Type B pancreatic cell (in vitro differentiated cells): Measurements from ENCODE around the gene NUAK1. TPM values are rescaled to one million over a fixed set of nuclear protein-coding genes. Genes with fewer than 3 reads are reported as not detected.

Source experiments
- DNase-seq: peaks from one replicate; pipeline ENCODE4 v3.0.0; 2021; ENCODE audit warnings: mixed read lengths; ENCODE audit not compliant: unreplicated experiment; ENCODE audit errors: extremely low spot score
- H3K27ac Mint-ChIP-seq: 2 replicates; pipeline ENCODE4 v1.8.0; 2021; ENCODE audit warnings: mild to moderate bottlenecking, mixed read lengths
- H3K27me3 Mint-ChIP-seq: 2 replicates; pipeline ENCODE4 v1.8.0; 2021; ENCODE audit warnings: mixed read lengths
- H3K36me3 Mint-ChIP-seq: 2 replicates; pipeline ENCODE4 v1.8.0; 2021; ENCODE audit warnings: mixed read lengths
- H3K4me1 Mint-ChIP-seq: one replicate; pipeline ENCODE4 v1.8.0; 2021; ENCODE audit warnings: mixed read lengths; ENCODE audit not compliant: unreplicated experiment
- H3K4me3 Mint-ChIP-seq: 2 replicates; pipeline ENCODE4 v1.8.0; 2021; ENCODE audit warnings: mild to moderate bottlenecking, mixed read lengths
- H3K9me3 Mint-ChIP-seq: 2 replicates; pipeline ENCODE4 v1.8.0; 2021; ENCODE audit warnings: mixed read lengths
- CTCF ChIP-seq: fragments of 200-600 bp; sonication (generic); conservative IDR thresholded peaks from 2 replicates; pipeline ENCODE4 v1.5.0; 2021; ENCODE audit warnings: antibody characterized with exemption, mild to moderate bottlenecking
- total RNA-seq: library from RNA; stranded (reverse); gene quantifications from 2 replicates; pipeline ENCODE4 v1.2.1, GENCODE V29; 2021; ENCODE audit warnings: low replicate concordance

The NUAK1 gene
- total RNA-seq, 1 donor from 2014 or later, result 8.1 TPM

- Mint-ChIP-seq H3K4me1 (peaks cover 57% of the 10 kb centered on the region), H3K27me3 (no peaks in the 10 kb centered on the region), H3K36me3 (peaks cover 8% of the 10 kb centered on the region), H3K4me3 (peak overlapping the region; percentile 65), H3K9me3 (no peaks in the 10 kb centered on the region), H3K27ac (peak overlapping the region; percentile 52)
- no peak for DNase-seq
- TF ChIP-seq CTCF, result no peak
Observed at GRCh38 chr12:106107566-106107965, 31.2 kb downstream of the NUAK1 start.

- H3K4me3 Mint-ChIP-seq, result no peak overlapping the region
- H3K9me3 Mint-ChIP-seq, result no peaks in the 10 kb centered on the region
- TF ChIP-seq CTCF, result no peak
- peak overlapping the region; percentile 52 for H3K27ac Mint-ChIP-seq
- no peak for DNase-seq
- peaks cover 8% of the 10 kb centered on the region for H3K36me3 Mint-ChIP-seq
- H3K27me3 Mint-ChIP-seq, result no peaks in the 10 kb centered on the region
- peaks cover 53% of the 10 kb centered on the region for H3K4me1 Mint-ChIP-seq
Observed at GRCh38 chr12:106106892-106107291, 31.9 kb downstream of the NUAK1 start.

- Mint-ChIP-seq H3K36me3 (peaks cover 8% of the 10 kb centered on the region), H3K4me3 (no peak overlapping the region), H3K27ac (no peak overlapping the region), H3K4me1 (peaks cover 56% of the 10 kb centered on the region), H3K9me3 (no peaks in the 10 kb centered on the region), H3K27me3 (no peaks in the 10 kb centered on the region)
- no peak for DNase-seq
- TF ChIP-seq CTCF, result no peak
Observed at GRCh38 chr12:106106061-106106566, 32.6 kb downstream of the NUAK1 start.

GRCh38 chr12:106101803-106102202 is 37.0 kb downstream of the NUAK1 start:
- TF ChIP-seq CTCF, result no peak
- no peaks in the 10 kb centered on the region for H3K9me3 Mint-ChIP-seq

GRCh38 chr12:106098691-106099200 is 40.0 kb downstream of the NUAK1 start:
- H3K4me3 Mint-ChIP-seq, result no peak overlapping the region

More at GRCh38 chr12:106101803-106102202, 37.0 kb downstream of the NUAK1 start:
- no peak for DNase-seq
- Mint-ChIP-seq H3K36me3 (peaks cover 17% of the 10 kb centered on the region), H3K4me1 (peaks cover 46% of the 10 kb centered on the region), H3K27me3 (peaks cover 13% of the 10 kb centered on the region), H3K4me3 (no peak overlapping the region), H3K27ac (no peak overlapping the region)

More at GRCh38 chr12:106098691-106099200, 40.0 kb downstream of the NUAK1 start:
- no peak for TF ChIP-seq CTCF
- H3K27me3 Mint-ChIP-seq, result peaks cover 15% of the 10 kb centered on the region
- peaks cover 15% of the 10 kb centered on the region for H3K36me3 Mint-ChIP-seq
- H3K4me1 Mint-ChIP-seq, result peaks cover 48% of the 10 kb centered on the region
- no peak for DNase-seq
- no peaks in the 10 kb centered on the region for H3K9me3 Mint-ChIP-seq
- H3K27ac Mint-ChIP-seq, result peak overlapping the region; percentile 10
